H7 (cell line): ENCODE results near the gene ABHD8. TPM values are rescaled to one million over a fixed set of nuclear protein-coding genes. Genes with fewer than 3 reads are reported as not detected.

ENCODE experiments used
- DNase-seq: peaks from one replicate; pipeline ENCODE4 v3.0.0; 2012
- H3K27me3 ChIP-seq: 2 replicates; pipeline ENCODE4 v1.6.0; 2011; ENCODE audit warnings: mild to moderate bottlenecking, low read length; ENCODE audit not compliant: control insufficient read depth, insufficient read depth
- H3K36me3 ChIP-seq: replicated peaks from 2 replicates; pipeline ENCODE4 v1.5.1; 2011; ENCODE audit warnings: low read length; ENCODE audit not compliant: control insufficient read depth, insufficient read depth
- H3K4me3 ChIP-seq: 2 replicates; pipeline ENCODE4 v1.5.1; 2011; ENCODE audit warnings: low read depth, mild to moderate bottlenecking, control low read depth, low read length, moderate library complexity; ENCODE audit not compliant: insufficient read depth
- total RNA-seq: library from RNA; depleted of rRNA; stranded (reverse); fragments of >200 nt; shearing (Covaris generic); gene quantifications from 2 replicates; pipeline ENCODE4 v1.2.3, GENCODE V29; 2014; rRNA removed

The ABHD8 gene
- 13.6 and 15.1 TPM in 2 replicates for total RNA-seq

GRCh38 chr19:17303167-17303939, at the start of gene ABHD8:
Gene ABHD8 (minus strand): TSS chr19:17303425. CDS start chr19:17301616, 1,809 bp downstream.
- H3K27me3 ChIP-seq: no peaks in the 10 kb centered on the region
- peaks cover under 1% of the 10 kb centered on the region; the same call in 1 of the 2 replicates for H3K36me3 ChIP-seq
- DNase-seq: peak; percentile 99
- H3K4me3 ChIP-seq: peak within 1 kb of the TSS; percentile 61

GRCh38 chr19:17352608-17353280, 49.5 kb upstream of the ABHD8 start:
- no peak overlapping the region for H3K4me3 ChIP-seq
- H3K36me3 ChIP-seq: no peaks in the 10 kb centered on the region
- H3K27me3 ChIP-seq: no peaks in the 10 kb centered on the region
- DNase-seq: peak; percentile 64

GRCh38 chr19:17351815-17352435, 48.7 kb upstream of the ABHD8 start:
- peak; percentile 48 for DNase-seq
- no peaks in the 10 kb centered on the region for H3K36me3 ChIP-seq
- no peaks in the 10 kb centered on the region for H3K27me3 ChIP-seq
- H3K4me3 ChIP-seq: no peak overlapping the region

GRCh38 chr19:17348700-17349099, 45.5 kb upstream of the ABHD8 start:
- Histone ChIP-seq H3K36me3 (no peaks in the 10 kb centered on the region), H3K27me3 (no peaks in the 10 kb centered on the region), H3K4me3 (no peak overlapping the region)
- DNase-seq: peak; percentile 85

GRCh38 chr19:17347877-17348276, 44.7 kb upstream of the ABHD8 start:
- no peak overlapping the region for H3K4me3 ChIP-seq
- H3K36me3 ChIP-seq: no peaks in the 10 kb centered on the region
- H3K27me3 ChIP-seq: no peaks in the 10 kb centered on the region
- no peak for DNase-seq

GRCh38 chr19:17347361-17347760, 44.1 kb upstream of the ABHD8 start:
- Histone ChIP-seq H3K4me3 (no peak overlapping the region), H3K36me3 (no peaks in the 10 kb centered on the region), H3K27me3 (no peaks in the 10 kb centered on the region)
- peak; percentile 39 for DNase-seq

GRCh38 chr19:17346109-17346671, 43.0 kb upstream of the ABHD8 start:
- peak; percentile 96 for DNase-seq
- Histone ChIP-seq H3K36me3 (peaks cover 4% of the 10 kb centered on the region), H3K27me3 (no peaks in the 10 kb centered on the region), H3K4me3 (no peak overlapping the region)

GRCh38 chr19:17341845-17342244, 38.6 kb upstream of the ABHD8 start:
- Histone ChIP-seq H3K4me3 (no peak overlapping the region), H3K27me3 (no peaks in the 10 kb centered on the region)
- no peak for DNase-seq

GRCh38 chr19:17341386-17341785, 38.2 kb upstream of the ABHD8 start:
- Histone ChIP-seq H3K27me3 (no peaks in the 10 kb centered on the region), H3K4me3 (no peak overlapping the region), H3K36me3 (peaks cover 4% of the 10 kb centered on the region)
- DNase-seq: peak; percentile 38

More at GRCh38 chr19:17341845-17342244, 38.6 kb upstream of the ABHD8 start:
- H3K36me3 ChIP-seq: peaks cover 4% of the 10 kb centered on the region

GRCh38 chr19:17340871-17341357, 37.7 kb upstream of the ABHD8 start:
- Histone ChIP-seq H3K4me3 (no peak overlapping the region), H3K27me3 (no peaks in the 10 kb centered on the region), H3K36me3 (peaks cover 4% of the 10 kb centered on the region)
- no peak for DNase-seq

GRCh38 chr19:17340302-17340870, 37.2 kb upstream of the ABHD8 start:
- Histone ChIP-seq H3K4me3 (no peak overlapping the region), H3K36me3 (peaks cover 4% of the 10 kb centered on the region)
- DNase-seq: peak; percentile 91

GRCh38 chr19:17339088-17339741, 36.0 kb upstream of the ABHD8 start:
- peak; percentile 90 for DNase-seq

More at GRCh38 chr19:17340302-17340870, 37.2 kb upstream of the ABHD8 start:
- H3K27me3 ChIP-seq: no peaks in the 10 kb centered on the region

GRCh38 chr19:17338433-17339078, 35.3 kb upstream of the ABHD8 start:
- DNase-seq: no peak
- Histone ChIP-seq H3K27me3 (no peaks in the 10 kb centered on the region), H3K36me3 (peaks cover 4% of the 10 kb centered on the region), H3K4me3 (peak overlapping the region; percentile 93)

More at GRCh38 chr19:17339088-17339741, 36.0 kb upstream of the ABHD8 start:
- peaks cover 4% of the 10 kb centered on the region for H3K36me3 ChIP-seq
- no peak overlapping the region for H3K4me3 ChIP-seq
- no peaks in the 10 kb centered on the region for H3K27me3 ChIP-seq
